Measurements from ENCODE around the gene CCDC102A.

GRCh38 chr16:57525761-57526160 lies 10.6 kb downstream of the CCDC102A start:
- TF ChIP-seq POLR2A (IDR thresholded peaks at IDR 0.05; ENCODE audit: borderline replicate concordance, extremely low read depth, insufficient read depth, insufficient read length) (no peak), CTCF (IDR thresholded peaks at IDR 0.05 in 2 of 3, conservative IDR thresholded peaks at IDR 0.05 in 1 of 3; ENCODE audit: borderline replicate concordance in 1 of 3, insufficient read depth in 1 of 3, low read depth in 2 of 3, low read length in 2 of 3) (no peak), FOSL1 (IDR thresholded peaks at IDR 0.05; ENCODE audit: low read depth) (no peak), ATF3 (IDR thresholded peaks at IDR 0.05) (no peak), ELF1 (IDR thresholded peaks at IDR 0.05; ENCODE audit: borderline replicate concordance, low read depth) (no peak), CEBPB (IDR thresholded peaks at IDR 0.05; ENCODE audit: low read depth) (no peak), RAD21 (IDR thresholded peaks at IDR 0.05; ENCODE audit: low read depth) (no peak), JUND (IDR thresholded peaks at IDR 0.05) (no peak), EZH2 (IDR thresholded peaks at IDR 0.05) (no peak), SP1 (IDR thresholded peaks at IDR 0.05; ENCODE audit: low read depth) (no peak), POLR2AphosphoS5 (IDR thresholded peaks at IDR 0.05; ENCODE audit: low read depth, low read length) (no peak)
- TF ChIP-seq, protein P1, sequence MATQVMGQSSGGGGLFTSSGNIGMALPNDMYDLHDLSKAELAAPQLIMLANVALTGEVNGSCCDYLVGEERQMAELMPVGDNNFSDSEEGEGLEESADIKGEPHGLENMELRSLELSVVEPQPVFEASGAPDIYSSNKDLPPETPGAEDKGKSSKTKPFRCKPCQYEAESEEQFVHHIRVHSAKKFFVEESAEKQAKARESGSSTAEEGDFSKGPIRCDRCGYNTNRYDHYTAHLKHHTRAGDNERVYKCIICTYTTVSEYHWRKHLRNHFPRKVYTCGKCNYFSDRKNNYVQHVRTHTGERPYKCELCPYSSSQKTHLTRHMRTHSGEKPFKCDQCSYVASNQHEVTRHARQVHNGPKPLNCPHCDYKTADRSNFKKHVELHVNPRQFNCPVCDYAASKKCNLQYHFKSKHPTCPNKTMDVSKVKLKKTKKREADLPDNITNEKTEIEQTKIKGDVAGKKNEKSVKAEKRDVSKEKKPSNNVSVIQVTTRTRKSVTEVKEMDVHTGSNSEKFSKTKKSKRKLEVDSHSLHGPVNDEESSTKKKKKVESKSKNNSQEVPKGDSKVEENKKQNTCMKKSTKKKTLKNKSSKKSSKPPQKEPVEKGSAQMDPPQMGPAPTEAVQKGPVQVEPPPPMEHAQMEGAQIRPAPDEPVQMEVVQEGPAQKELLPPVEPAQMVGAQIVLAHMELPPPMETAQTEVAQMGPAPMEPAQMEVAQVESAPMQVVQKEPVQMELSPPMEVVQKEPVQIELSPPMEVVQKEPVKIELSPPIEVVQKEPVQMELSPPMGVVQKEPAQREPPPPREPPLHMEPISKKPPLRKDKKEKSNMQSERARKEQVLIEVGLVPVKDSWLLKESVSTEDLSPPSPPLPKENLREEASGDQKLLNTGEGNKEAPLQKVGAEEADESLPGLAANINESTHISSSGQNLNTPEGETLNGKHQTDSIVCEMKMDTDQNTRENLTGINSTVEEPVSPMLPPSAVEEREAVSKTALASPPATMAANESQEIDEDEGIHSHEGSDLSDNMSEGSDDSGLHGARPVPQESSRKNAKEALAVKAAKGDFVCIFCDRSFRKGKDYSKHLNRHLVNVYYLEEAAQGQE (IDR thresholded peaks at IDR 0.05; ENCODE audit: low read depth) = no peak

All from HCT116 (cell line).